DOHH2 (cell line): Measurements from ENCODE around the gene POTEB2.
"Not testable (repeated sequence)": the region's sequence is repeated elsewhere in the genome, so short reads cannot be mapped to it uniquely, and the experiment has no call there.

ENCODE experiments used
- H3F3A ChIP-seq: fragments of 200-600 bp; sonication (generic), shearing (Covaris generic); 2 replicates; pipeline ENCODE4 v1.6.0; 2016; ENCODE audit warnings: antibody characterized with exemption, mild to moderate bottlenecking; ENCODE audit not compliant: control insufficient read depth, insufficient read depth
- H3K27ac ChIP-seq: fragments of 200-600 bp; sonication (generic); 2 replicates; pipeline ENCODE4 v1.5.1; 2014; ENCODE audit warnings: low read depth, mild to moderate bottlenecking, low read length, moderate library complexity
- H3K27me3 ChIP-seq: fragments of 200-600 bp; sonication (generic); 2 replicates; pipeline ENCODE4 v1.6.1; 2014; ENCODE audit warnings: mild to moderate bottlenecking, low read length, mixed read lengths; ENCODE audit not compliant: control insufficient read depth
- H3K36me3 ChIP-seq: fragments of 200-600 bp; sonication (generic); 2 replicates; pipeline ENCODE4 v1.6.1; 2014; ENCODE audit warnings: mild to moderate bottlenecking, low read length, moderate library complexity, mixed read lengths; ENCODE audit not compliant: control insufficient read depth
- H3K4me1 ChIP-seq: fragments of 200-600 bp; sonication (generic); 2 replicates; pipeline ENCODE4 v1.6.1; 2014; ENCODE audit warnings: mild to moderate bottlenecking, low read length, mixed read lengths; ENCODE audit not compliant: control insufficient read depth
- H3K4me2 ChIP-seq: fragments of 200-600 bp; sonication (generic); 2 replicates; pipeline ENCODE4 v1.6.0; 2014; ENCODE audit warnings: mild to moderate bottlenecking, low read length, moderate library complexity
- H3K4me3 ChIP-seq: fragments of 200-600 bp; sonication (generic); 2 replicates; pipeline ENCODE4 v1.5.1; 2014; ENCODE audit warnings: mild to moderate bottlenecking, low read length, mixed read lengths
- H3K79me2 ChIP-seq: fragments of 200-600 bp; sonication (generic); 2 replicates; pipeline ENCODE4 v1.6.1; 2014; ENCODE audit warnings: mild to moderate bottlenecking, low read length, mixed read lengths; ENCODE audit not compliant: control insufficient read depth
- H3K9me2 ChIP-seq: fragments of 200-600 bp; sonication (generic); replicated peaks from 2 replicates; pipeline ENCODE4 v1.6.1; 2014; ENCODE audit warnings: mild to moderate bottlenecking, low read length, mixed read lengths; ENCODE audit not compliant: control insufficient read depth
- H3K9me3 ChIP-seq: fragments of 200-600 bp; sonication (generic); 2 replicates; pipeline ENCODE4 v1.6.1; 2014; ENCODE audit warnings: antibody characterized with exemption, low read length, mixed read lengths; ENCODE audit not compliant: control insufficient read depth, insufficient read depth
- H4K20me1 ChIP-seq: fragments of 200-600 bp; sonication (generic); 2 replicates; pipeline ENCODE4 v1.6.0; 2014; ENCODE audit warnings: low read depth, mild to moderate bottlenecking, antibody characterized with exemption, low read length, moderate library complexity; ENCODE audit not compliant: control insufficient read depth, insufficient read depth

POTEB2 gene

GRCh38 chr15:20866214-20866613, at the start of gene POTEB2:
TSS of gene POTEB2 (minus strand) at chr15:20866314. CDS start at chr15:20866281, 33 bp downstream.
- H3K4me3 ChIP-seq, H4K20me1 ChIP-seq, H3K27ac ChIP-seq, H3K79me2 ChIP-seq, H3F3A ChIP-seq, H3K4me1 ChIP-seq, H3K4me2 ChIP-seq, H3K36me3 ChIP-seq, H3K9me3 ChIP-seq, H3K9me2 ChIP-seq, H3K27me3 ChIP-seq: not testable (repeated sequence)

GRCh38 chr15:20879916-20880315, 13.8 kb upstream of the POTEB2 start:
- not testable (repeated sequence) for H3K4me3 ChIP-seq, H3K36me3 ChIP-seq, H3K79me2 ChIP-seq, H3K9me2 ChIP-seq, H3K4me1 ChIP-seq, H3K4me2 ChIP-seq, H4K20me1 ChIP-seq, H3K9me3 ChIP-seq, H3K27me3 ChIP-seq, H3K27ac ChIP-seq, H3F3A ChIP-seq

- not testable (repeated sequence) for H3K9me3 ChIP-seq, H3K4me2 ChIP-seq, H3K4me1 ChIP-seq, H3K4me3 ChIP-seq, H3K36me3 ChIP-seq, H3K27ac ChIP-seq, H4K20me1 ChIP-seq, H3K9me2 ChIP-seq, H3K79me2 ChIP-seq, H3F3A ChIP-seq, H3K27me3 ChIP-seq
Observed at GRCh38 chr15:20878464-20878863, 12.3 kb upstream of the POTEB2 start.

GRCh38 chr15:20877819-20878218, 11.7 kb upstream of the POTEB2 start:
- H3K9me3 ChIP-seq, H3K27ac ChIP-seq, H3F3A ChIP-seq, H3K4me1 ChIP-seq, H3K79me2 ChIP-seq, H3K4me2 ChIP-seq, H4K20me1 ChIP-seq, H3K9me2 ChIP-seq, H3K4me3 ChIP-seq, H3K36me3 ChIP-seq, H3K27me3 ChIP-seq: not testable (repeated sequence)
